Stimulated activated CD8-positive, alpha-beta memory T cell treated with anti-CD3 and anti-CD28 coated beads, Interleukin-7, amount 100 ng/mL, for 4 hours (primary cell): Measurements from ENCODE around the gene FCRL5.

Experiments
- DNase-seq, 2 donors: peaks; one replicate each; pipeline ENCODE4 v3.0.0-alpha.2; 2020; ENCODE audit warnings: low read depth in 2 of 2

The FCRL5 gene

DNA sequence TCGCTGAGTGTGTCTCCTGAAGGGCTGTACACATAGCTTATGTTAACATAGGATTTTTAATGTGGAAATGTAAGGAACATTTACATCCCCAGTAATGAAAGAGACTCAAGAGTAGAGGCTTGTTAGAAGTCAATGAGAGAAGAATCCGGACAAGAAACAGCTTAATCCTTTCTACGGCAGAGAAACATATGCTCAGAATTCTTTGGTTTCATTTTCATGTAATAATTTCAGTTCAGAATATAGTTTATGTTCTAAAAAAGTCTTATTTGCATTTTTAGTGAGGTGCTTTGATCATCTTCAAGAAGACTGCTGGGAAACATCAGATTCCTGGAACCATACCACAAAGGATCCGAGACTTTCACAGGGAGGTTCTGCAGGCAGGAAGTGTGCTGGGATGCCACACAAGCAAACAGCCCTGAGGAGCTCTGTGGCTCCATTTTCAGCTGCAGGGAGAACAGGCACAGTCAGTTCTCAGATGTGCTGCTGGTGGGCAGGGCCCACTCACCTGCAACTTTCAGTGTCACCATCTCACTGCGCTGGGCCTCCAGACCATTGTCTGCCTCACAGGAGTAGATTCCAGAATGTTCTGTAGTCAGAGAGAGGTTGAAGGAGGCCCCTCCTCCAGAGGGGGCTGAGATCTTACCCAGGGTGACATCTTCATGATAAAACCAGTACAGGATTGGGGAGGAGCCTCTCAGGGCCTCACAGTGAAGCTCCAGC is 28.4 kb downstream of the FCRL5 start:
- no peak for DNase-seq

DNA sequence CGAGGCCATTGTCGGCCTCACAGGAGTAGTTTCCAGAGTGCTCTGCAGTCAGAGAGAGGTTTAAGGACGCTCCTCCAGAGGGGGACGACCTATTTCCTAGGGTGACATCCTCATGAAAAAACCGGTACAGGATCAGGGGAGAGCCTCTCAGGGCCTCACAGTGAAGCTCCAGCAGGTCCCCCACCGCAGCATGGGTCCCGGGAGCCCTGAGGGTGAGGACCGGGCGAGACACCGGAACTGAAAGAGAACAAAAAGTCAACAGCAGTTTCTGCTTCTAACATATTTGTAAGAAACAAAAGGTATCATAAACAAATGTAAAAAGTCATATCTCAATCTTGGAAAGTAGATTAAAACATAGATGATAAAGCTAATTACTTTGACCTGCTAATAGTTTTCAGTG is 31.3 kb downstream of the FCRL5 start:
- no peak for DNase-seq

DNA sequence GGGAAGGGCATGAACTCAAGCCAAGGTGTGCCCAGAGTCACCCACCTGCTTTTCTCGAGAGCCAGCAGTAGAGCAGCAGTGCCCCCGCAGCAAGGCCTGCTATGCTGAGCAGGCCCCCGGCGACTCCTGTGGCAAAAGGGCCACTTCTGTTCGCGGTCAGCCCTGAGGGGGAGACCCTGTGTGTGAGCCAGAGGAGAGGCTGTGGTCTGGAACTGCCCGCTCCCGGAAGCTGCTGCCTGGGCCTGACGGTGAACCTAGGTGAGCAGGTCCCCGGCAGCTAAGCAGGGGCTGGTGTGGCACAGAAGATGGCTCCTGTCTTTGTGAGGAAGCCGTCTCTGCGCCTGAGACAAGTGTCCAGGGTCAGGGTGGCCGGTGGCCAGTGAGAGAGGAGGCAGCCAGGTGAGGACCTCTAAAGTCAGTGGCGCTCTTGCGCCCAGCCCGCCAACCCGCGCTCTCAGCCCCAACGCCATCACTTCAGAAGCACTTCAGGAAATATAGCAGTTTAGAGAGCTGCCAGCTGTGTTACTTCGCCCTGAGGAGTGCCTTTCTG is 31.9 kb downstream of the FCRL5 start:
- no peak for DNase-seq

DNA sequence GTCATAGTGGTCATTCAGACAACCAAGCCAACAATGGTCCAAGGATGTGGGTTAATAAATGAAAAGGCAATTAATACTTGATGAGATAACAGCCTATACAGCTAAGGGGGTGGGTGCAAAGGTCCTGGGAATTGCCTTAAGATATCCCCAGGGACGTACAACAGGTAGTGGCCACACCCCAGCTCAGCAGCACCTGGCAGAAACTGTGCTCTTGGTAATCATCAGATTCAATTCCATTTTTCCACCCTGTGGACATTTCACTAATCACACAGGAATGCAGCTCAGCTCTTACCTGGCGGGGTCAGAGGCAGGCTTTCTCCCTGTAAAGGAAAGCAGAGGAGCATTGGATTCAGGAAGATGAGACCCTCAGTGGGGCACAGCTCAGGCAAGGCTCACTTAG is 32.9 kb downstream of the FCRL5 start:
- no peak for DNase-seq

DNA sequence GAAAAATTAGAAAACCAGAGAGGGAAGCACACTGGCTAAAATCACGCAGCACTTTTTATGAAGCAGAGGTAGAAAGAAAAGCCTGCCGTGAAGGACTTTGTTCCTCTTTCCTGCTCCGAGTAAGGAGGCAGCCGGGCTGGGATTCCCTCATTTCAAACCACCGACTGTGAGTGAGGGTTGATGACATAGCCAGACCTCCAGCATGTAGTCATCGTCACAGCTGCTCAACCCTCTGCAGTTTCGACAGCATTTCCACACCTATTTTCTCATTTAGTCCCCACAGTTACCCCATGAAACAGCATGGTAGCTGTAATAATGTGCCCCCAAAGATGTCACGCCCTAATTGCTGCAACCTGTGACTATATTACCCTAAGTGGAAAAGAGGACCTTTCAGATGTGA is 35.3 kb downstream of the FCRL5 start:
- no peak for DNase-seq

DNA sequence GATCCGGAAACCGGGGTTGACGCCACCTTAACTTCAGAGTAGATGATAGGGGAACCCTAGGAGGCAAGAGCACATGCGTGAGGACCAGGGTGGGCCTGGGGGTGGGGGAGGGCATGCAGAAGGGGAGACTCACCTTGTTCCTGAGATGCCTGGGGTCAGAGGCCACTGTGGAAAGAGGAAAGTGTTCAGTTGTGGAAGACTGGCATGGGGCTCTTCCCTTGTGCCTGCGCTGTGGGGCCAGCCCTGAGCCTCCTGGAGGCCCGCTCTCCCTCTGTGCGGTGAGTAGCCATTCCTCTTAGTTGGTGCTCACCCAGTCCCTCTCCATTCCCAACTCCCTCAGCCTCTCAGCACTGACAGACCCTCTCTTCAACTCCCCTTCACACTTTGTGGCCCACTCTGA is 36.6 kb downstream of the FCRL5 start:
- no peak for DNase-seq

DNA sequence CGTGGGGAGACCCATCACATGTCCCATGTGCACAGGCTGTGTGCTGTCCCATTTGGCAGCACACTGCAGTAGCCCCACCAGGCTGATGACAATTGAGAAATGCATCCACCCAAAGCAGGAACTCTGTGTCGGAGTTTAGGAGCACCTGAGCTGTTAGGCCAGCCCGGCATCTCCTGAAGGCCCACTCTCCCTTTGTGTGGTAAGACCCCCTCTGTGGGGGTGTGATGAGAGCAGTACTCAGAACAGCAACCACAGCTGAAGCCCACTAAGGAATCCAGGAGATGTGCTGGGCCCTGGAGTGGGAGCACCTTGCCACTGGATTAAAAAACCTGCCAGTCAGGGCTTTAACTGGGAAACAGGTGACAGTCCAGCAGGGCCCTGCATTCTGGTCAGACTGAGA is 37.2 kb downstream of the FCRL5 start:
- no peak for DNase-seq

DNA sequence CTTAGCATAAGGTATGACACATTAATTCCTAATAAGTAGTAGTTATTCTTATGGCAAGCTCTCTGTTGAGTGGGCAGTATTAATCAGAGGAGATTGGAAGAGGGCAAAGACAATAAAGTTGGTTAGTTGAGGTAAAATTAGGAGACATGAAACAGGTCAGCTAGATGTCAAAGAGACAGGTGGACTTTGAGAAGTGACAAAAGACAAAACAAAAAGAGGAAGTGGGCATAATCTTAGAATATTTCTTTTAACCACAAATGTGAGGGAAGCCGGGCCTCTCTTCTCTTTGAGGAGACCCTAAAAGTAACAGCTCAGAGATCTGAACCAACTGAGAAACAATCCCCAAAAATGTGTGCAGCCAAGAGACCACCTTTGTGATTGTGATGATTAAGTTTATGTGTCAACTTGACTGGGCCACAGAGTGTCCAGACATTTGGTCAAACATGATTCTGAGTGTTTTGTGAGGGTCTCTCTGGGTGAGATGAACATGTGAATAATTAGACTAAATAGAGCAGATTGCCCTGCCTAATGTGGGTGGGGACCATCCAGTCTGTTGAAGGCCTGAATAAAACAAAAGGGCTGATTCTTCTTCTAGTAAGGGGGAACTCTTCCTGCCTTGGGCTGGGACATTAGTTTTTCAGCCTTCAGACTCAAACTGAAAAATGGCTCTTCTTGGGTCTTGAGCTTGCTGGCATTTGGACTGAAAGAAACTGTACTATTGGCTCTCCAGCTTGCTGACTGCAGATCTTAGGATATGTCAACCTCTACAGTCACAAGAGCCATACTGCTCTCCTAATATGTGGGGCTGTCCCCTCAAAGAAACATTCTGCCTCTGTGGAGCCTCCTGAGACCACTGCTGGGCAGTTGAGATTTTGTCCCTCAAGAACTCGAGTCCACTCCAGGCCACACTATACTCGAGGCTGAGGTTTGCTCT is 40.0 kb downstream of the FCRL5 start:
- DNase-seq, result no peak

DNA sequence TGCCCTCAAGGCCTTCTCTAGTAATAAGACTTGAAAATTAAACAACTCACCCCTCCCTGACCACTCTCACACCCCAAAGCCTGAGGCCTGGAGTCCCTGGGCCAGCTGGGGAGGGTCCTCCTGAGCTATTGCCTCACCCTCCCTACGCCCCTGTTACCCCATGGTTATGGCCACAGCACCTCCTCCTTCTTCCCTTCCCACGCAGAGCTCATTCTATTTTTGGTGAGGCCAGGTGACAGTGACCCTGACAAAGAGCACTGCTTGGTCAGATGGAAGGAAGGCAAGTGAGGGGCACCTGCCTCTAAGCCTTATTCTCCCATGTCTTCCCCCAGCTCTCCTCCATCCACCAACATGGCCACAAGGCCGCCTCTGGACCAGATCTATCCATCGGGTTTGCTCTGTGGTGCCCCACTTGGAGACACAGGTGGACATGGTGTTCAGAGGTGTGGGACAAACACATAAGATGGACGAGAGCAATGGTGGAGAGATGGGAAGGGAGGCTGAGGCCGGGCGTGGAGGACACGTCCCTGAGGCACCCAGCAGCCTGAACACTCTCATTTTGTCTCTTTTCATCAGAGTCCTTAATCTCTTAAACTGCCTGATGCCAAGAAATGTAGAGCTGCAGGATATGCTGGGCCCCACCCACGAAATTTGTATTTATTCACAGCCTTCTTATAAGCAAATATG is 42.6 kb downstream of the FCRL5 start:
- no peak for DNase-seq

DNA sequence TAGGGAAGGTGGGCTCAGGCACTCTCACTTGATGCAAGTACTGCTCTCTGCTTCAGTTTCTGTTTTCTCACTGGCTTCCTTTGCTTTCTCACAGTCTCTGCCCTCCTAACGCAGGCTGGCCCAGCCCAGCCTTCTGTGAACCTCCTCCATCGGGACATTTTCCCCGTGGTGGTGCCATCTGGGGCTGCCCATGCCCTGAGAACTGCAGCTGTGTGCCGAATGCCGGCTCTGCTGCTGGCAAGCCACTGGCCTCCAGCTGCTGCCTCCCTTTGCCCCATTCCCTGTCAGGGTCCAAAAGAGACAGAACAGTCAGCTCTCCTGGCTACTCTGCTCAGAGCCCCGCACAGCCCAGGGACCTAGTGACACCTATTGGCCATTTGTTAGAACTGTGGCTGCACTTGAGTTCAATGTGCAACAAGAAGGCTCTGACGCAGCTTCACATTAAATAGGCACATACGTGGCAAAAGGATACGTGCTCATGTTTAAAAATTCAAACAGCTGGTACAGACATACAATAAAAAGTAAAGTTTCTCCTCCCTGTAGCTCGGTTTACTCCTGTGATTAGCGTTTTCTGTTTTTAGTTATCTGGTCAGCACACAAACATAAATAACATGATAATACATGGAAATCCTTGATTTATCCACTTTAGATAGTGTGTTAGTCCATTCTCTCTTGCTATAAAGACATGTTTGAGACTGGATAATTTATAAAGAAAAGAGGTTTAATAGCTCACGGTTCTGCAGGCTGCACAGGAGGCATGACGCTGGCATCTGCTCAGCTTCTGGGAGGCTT is 46.6 kb downstream of the FCRL5 start:
- no peak for DNase-seq

DNA sequence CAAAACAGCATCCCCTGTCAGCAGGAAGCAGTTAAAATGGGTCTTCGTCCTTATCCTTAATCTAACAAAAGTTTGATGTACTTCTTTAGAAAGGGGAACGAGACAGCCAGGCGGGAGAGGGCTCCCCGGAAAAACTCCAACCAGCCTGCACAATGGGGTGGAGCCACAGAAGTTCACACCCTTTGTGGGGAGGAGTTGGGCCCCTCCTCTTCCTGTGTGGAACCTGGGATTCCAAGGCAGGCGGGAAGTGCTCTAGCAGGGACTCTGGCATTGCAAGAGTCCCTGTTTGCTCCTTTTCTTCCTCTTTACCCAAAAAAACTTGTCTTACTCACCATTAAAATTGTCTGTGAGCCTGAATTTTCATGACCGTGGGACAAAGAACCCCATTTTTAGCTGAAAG is 47.7 kb downstream of the FCRL5 start:
- no peak for DNase-seq

DNA sequence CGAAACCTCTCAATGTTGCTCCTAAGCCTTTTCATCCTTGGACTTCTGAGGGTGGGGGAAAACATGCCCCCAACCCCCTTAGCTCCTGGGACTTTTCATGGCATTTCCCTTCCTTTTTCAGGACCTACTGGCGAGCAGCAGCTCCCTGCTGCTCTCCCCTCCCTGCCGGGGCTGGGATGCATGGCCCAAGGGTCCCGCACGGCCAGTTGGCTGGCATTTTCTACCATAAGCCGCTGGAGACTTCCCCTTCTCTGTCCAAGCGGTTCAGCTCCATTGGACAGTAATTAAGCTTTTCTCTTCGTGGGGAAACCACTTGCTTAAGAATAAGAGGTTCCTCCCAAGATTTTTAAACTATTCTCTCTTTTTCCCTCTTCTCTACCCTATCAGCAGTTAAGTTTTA is 52.8 kb downstream of the FCRL5 start:
- DNase-seq, result no peak

DNA sequence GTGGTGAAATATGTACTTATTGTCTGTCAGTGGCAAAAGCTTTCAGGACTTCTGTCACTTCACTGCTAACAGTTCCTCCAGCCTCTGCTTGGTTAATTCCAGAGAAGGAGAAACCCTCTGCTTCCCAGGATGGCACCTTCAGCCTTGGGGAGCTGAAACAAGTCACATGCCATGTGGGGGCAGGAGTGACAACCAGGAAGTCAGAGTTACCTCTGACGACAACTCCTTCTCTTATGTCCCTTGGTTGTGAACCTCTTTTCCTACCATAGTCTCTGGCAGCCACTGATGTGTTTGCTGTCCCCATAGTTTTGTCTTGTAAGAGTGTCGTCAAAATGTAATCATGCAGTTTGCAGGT is 53.6 kb downstream of the FCRL5 start:
- DNase-seq, result no peak

DNA sequence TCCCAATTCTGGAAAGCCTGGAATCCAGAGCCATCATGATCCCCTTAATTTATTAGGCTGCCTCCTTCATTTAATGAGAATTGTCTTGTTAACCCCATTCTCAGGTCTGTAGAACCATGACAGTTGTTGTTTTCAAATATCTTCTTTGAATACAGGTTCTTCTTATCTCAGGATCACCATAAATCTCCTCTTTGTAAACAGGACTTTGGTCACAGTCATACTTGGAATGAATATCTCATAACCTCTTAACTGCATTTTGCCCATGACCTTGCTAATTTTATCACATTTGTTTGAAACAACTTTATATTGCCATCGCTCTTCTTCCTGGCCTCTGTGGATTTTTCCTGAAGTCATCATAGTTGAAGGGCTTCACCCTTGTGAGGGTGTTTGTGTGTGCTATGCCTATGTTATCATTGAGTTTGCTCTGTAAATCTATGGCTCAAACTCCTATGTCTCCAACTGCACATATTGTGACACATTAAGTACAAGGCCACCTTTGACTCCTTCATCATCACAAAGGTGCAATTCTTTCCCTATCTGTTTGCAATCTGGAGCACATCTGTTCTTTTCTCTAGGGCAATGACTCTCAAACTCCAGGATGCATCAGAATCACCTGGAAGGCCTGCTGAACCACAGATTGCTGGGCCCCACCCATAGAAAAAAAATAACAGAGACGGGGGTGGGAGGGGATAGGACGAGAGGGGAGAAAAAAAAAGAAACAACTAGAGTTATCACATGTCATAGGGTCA is 54.2 kb downstream of the FCRL5 start:
- DNase-seq, result no peak

DNA sequence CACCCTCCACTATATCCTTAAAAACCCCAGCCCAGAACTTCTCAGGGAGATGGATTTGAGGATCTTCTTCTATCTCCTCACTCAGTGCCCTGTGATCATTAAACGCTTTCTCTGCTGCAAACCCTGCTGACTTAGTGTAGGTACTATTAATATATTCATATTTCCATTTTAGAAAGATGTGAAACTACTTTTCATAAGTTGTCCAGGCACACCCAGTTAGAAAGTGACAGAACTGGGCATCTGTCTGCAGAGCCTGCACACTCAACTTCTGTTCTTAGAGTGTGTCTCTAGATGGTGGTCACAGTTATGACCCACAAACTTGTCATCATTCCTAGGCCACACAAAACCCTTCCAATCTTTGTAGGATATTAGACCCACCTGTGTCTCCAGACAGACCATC is 55.0 kb downstream of the FCRL5 start:
- DNase-seq, result no peak

DNA sequence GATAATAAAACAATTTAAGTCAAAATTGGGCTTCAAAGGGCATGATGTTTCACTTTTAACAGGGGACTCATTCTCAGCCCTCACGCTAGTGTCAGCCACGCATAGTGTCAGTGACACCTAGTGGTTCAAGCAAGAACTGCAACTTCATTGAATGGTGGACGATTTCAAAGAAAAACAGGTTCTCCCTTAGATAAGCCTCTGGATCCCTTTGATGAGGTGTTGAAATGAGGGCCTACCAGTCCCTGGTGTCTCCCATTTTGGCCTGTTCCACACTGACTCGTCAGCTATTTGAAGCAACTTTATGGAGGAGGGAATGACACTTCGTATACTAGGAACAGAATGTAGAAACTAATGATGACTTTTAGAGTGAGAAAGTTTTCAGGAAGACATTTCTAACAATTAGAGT is 56.2 kb downstream of the FCRL5 start:
- peak in 1 of 2 donors; percentile 12 for DNase-seq

DNA sequence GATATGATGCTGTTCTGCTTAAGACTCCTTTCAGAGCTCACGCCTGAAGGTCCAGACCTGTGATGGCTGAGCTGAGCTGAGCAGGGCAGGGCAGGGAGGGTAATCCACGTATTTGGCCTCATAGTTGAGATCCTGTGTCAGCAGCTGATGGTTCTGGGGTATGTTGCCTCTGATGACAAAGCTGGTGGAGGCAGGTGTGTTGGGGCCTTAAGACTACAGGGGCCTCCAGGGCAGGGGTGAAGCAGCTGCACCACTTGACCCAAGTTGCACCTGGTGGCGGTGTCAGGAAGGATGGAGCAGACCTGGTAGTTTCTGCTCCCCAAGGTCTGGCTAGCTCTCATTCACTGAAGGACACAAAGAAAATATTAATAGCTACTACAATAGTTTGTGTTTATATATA is 57.0 kb downstream of the FCRL5 start:
- DNase-seq, result no peak

DNA sequence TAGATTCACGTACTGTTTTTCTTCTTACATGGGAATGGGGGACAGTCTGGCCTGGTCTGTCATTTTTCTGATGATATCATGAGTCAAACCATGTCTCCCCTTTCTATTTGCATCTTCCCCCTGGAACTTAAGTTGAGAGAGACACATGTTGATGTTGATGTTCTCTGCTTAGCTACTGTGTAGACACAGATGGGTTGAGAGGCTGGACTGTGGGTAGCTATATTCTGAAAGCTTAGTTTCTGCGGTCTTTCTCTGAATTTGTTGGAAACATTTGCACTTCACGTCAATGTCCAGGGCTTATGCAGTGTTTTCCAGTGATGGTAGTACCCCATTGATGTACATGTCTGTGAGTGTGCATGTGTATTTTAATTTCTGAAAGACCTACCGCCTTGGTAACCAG is 58.2 kb downstream of the FCRL5 start:
- no peak for DNase-seq

DNA sequence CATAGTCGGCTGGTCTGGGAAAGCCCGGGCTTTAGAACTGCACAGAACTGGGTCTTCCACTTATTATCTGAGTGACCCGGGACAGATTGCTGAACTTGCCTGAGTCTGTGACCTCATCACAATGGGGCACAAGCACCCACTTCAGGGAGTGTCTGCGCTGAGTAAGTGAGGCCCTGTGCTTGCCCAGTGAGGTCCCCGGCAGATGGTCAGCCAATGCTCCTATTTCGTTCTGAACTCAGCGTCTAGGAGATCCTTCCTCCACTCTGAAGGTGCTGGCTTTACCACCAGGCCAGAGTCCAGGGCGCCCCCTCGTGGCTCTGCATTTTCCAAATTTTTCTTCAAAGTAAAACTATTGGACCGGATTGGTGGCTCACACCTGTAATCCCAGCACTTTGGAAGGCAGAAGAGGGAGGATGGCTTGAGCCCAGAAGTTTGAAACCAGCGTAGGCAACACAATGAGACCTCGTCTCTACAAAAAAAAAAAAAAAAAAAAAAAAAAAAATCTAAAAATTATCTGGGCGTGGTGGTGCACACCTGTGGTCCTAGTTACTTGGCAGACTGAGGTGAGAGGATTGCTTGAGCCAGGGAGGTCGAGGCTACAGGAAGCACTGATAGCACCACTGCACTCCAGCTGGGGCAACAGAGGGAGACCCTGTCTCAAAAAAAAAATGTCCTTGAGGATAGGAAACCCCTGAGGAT is 61.7 kb downstream of the FCRL5 start:
- DNase-seq, result peak; percentile 10 to 14

DNA sequence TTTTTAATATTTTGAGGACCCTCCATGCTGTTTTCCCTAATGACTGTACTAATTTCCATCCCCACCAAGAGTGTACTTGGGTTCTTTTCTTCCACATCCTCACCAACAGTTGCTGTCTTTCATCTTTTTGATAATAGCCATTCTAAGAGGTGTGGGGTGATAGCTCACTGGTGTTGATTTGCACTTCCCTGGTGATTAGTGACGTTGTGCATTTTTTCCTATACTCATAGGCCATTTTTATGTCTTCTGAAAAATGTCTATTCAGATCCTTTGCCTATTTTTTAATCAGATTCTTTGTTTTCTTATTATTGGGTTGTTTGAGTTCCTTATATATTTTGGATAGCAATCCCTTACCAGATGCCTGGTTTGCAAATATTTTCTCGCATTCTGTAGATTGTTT is 64.2 kb downstream of the FCRL5 start:
- DNase-seq, result no peak
